Testis (tissue), 2 donors: ENCODE measurements around the gene EXOC4.

Experiments used
- CTCF ChIP-seq, 3 experiments: fragments of 450-650 bp in 2 of 3; fragments of 200-600 bp in 1 of 3; sonication (generic) in 1 of 3; IDR thresholded peaks; one replicate each; pipeline ENCODE4 v1.5.1; 2016 to 2019; ENCODE audit warnings: antibody characterized with exemption in 3 of 3, mild to moderate bottlenecking in 2 of 3, moderate library complexity in 1 of 3
- POLR2A ChIP-seq: fragments of 450-650 bp; IDR thresholded peaks from one replicate; pipeline ENCODE4 v1.6.1; 2017; ENCODE audit warnings: antibody characterized with exemption, mild to moderate bottlenecking, moderate library complexity

- TF ChIP-seq CTCF (IDR thresholded peaks at IDR 0.05) (no peak), POLR2A (no peak)
Observed at GRCh38 chr7:133556553-133556952, 303.7 kb downstream of the EXOC4 start.
